Body of pancreas (tissue), 4 donors: ENCODE data around the gene CHRM2.

ENCODE experiments used
- POLR2A ChIP-seq, 3 donors: fragments of 450-650 bp; IDR thresholded peaks; one replicate each; pipeline ENCODE4 v1.6.1; 2016; ENCODE audit warnings: antibody characterized with exemption in 3 of 3, mild to moderate bottlenecking in 2 of 3
- TF ChIP-seq, protein P1 (sequence below), 7 experiments: fragments of 450-650 bp in 4 of 7; fragments of 200-600 bp in 3 of 7; sonication (generic) in 3 of 7; IDR thresholded peaks; one replicate each; pipeline ENCODE4 v1.5.1; 2016 to 2019; ENCODE audit warnings: antibody characterized with exemption in 7 of 7

DNA sequence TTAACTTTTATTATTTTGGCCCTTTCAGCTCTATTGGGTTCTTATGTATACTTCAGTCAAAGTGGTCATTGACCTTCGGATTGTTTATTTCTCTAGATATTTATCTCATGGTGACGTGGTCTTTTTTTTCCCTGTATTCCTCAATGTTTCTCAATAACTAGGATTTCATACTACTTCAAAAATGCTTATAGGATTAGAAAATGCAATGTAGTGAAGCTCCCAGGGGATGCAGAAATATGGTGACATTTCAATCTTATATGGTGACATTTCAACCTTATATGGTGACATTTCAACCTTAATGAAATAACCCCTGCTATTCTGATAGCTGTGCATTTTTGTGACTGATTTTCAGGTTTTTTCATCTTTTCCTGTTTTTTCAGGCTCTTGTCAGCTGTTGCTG, 51.4 kb downstream of the CHRM2 start:
- TF ChIP-seq, protein P1, sequence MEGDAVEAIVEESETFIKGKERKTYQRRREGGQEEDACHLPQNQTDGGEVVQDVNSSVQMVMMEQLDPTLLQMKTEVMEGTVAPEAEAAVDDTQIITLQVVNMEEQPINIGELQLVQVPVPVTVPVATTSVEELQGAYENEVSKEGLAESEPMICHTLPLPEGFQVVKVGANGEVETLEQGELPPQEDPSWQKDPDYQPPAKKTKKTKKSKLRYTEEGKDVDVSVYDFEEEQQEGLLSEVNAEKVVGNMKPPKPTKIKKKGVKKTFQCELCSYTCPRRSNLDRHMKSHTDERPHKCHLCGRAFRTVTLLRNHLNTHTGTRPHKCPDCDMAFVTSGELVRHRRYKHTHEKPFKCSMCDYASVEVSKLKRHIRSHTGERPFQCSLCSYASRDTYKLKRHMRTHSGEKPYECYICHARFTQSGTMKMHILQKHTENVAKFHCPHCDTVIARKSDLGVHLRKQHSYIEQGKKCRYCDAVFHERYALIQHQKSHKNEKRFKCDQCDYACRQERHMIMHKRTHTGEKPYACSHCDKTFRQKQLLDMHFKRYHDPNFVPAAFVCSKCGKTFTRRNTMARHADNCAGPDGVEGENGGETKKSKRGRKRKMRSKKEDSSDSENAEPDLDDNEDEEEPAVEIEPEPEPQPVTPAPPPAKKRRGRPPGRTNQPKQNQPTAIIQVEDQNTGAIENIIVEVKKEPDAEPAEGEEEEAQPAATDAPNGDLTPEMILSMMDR (IDR thresholded peaks at IDR 0.05) = no peak
- TF ChIP-seq POLR2A (IDR thresholded peaks at IDR 0.05) = no peak
